Ovary (tissue), 3 donors: Measurements from ENCODE around the gene KANK2.

Experiments used
- CTCF ChIP-seq, 3 donors: fragments of 450-650 bp in 2 of 3; fragments of 200-600 bp in 1 of 3; IDR thresholded peaks; one replicate each; pipeline versions ENCODE4 v1.5.1 to v1.8.0; 2016 to 2022; ENCODE audit warnings: antibody characterized with exemption in 3 of 3, mild to moderate bottlenecking in 1 of 3
- POLR2A ChIP-seq: fragments of 450-650 bp; IDR thresholded peaks from one replicate; pipeline ENCODE4 v1.6.1; 2017; ENCODE audit warnings: antibody characterized with exemption, mild to moderate bottlenecking, moderate library complexity
- donor health status: DM: no; HTN: no; CAD: no.

GRCh38 chr19:11203194-11204075, 6.1 kb upstream of the KANK2 start:
- TF ChIP-seq CTCF (IDR thresholded peaks at IDR 0.05), result peak; percentile 86 to 96 (median 92)
- TF ChIP-seq POLR2A, result no peak
